D341Med (cell line): ENCODE measurements around the gene NVL.

Experiments used
- DNase-seq: peaks from one replicate; pipeline ENCODE4 v3.0.0; 2012; ENCODE audit warnings: low spot score

NVL gene

DNA sequence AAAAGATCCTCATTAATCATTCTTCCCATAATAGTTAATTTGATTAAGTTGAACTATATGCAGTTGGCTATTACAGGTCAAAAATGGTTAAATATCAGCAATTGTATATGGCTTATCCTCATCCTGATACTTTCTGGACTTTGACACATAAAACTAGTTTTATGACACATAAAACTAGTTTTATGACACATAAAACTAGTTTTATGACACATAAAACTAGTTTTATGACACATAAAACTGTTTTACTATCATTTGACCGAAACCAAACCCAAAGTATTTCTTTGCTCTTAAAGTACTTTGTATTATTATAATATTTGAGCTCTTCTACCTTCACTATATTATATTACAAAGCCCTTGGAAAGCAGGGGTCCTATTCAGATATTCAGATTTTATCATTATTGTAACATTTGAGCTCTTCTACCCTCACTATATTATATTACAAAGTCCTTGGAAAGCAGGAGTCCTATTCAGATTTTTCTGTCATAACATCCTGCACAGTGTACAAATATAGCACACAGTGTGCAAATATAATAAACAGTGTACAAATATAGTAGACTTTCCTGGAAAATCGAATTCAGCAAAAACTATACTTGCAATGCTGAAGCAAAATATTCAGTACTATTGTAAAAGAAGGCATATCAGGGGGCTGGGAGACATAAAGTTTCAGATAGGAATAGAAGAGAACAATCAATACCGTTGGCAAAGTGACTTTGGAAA, 53.0 kb downstream of the NVL start:
- no peak for DNase-seq

DNA sequence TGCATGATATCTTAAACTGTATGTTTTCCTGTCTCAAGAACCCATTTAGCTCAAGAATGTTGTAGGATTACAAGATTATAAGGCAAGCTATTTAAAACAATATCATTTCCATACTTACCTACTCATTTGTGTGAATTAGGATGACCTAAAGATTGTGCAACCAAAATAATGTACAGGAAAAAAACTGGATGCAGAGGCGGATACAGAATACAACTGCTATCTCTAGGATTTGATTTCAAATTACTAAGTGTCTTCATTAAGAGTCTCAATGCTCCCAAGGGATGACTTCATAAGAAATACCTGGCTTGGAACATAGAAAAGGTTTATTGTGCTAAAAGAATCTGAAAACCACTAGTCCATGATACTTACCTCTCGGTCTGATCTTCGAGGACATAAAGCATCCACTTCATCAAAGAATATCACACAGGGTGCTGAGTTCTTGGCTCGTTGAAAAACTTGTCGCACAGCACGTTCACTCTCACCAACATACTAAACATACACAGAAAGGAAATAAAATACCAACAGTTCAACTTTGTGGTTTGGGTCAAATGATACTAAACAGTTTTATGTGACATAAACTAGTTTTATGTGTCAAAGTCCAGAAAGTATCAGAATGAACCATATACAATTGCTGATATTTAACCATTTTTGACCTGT, 54.9 kb downstream of the NVL start:
- DNase-seq = no peak

DNA sequence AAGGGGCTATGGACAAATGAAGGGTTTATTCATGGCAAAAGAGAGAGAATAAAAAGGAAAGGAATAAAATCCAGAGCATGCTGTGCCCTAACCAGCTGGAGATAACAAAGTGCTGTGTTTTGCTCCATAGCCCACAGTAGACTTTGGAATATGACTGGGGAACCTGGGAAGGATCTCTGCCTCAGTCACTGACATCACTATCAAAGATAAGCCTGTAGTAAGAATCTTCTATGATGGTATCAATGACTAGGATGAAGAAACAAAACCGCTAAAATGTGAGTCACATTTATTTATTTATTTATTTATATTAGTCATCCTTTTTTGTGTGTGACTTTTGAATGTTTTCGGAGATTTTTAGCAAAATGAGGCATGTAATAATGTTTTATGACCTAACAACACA, 56.3 kb downstream of the NVL start:
- DNase-seq = no peak

DNA sequence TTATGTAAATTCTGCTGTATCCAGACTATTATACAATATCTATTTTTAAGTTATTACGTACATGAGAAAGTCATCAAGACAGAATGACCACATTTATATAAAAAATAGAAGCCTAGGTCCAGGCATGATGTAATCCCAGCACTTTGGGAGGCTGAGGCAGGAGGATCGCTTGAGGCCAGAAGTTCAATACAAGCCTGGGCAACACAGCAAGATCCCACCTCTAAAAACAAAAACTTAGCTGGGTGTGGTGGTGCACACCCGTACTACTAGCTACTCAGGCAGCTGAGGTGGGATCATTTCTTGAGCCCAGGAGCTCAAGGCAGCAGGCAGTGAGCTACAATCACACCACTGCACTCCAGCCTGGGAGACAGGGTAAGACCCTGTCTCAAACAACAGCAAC, 58.9 kb downstream of the NVL start:
- DNase-seq = no peak

DNA sequence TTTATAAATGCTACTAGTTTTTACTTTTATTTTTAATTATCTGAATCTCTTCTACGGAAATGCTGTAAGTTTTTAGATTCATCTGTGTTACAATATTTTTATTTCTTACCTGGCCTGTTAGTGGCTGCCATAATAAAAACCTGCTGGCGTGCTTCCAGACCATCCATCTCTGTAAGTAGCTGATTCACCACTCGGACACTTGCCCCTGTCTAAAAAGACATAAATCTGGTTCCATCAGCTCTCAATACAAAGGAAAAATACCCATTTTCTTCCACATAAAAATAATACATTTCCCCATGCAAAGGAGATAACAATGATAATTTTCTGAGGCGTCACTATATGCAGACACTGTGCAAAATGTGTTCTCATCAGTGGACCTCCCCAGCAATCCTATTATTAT, 62.0 kb downstream of the NVL start:
- no peak for DNase-seq

DNA sequence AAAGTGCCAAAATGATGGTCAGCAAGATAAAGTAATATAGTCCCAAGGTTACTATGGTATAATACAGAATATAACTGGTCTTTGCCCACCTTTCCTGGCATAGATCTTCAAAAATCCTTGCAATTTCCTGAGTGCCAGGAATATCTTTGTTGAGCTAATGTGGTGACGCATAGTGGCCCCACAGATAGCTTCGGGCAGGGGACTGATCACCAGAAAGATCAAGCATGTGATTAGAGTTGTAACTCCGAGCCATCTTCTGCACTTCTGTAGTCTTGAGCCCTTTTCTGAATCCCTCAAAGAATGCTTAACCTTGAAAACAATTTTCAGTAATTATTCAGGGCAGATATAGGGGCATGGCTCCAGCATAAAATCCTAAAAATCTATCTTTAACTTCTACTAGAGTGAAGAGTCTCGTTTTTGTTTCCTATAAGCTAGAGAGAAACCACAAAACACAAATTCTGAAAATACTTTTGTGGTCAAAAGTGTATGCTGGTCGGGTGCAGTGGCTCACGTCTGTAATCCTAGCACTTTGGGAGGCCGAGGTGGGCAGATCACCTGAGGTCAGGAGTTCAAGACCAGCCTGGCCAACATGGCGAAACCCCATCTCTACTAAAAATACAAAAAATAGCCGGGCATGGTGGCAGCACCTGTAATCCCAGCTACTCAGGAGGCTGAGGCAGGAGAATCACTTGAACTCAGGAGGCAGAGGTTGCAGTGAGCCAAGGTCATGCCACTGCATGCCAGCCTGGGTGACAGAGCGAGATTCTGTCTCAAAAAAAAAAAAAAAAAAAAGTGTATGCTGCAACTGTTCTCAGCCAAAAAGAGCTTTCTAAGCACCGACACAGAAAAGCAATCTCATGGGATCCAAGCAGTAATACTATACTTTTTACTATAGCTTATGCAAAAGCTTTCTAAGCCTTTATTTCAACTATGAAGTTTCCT, 62.8 kb downstream of the NVL start:
- no peak for DNase-seq

DNA sequence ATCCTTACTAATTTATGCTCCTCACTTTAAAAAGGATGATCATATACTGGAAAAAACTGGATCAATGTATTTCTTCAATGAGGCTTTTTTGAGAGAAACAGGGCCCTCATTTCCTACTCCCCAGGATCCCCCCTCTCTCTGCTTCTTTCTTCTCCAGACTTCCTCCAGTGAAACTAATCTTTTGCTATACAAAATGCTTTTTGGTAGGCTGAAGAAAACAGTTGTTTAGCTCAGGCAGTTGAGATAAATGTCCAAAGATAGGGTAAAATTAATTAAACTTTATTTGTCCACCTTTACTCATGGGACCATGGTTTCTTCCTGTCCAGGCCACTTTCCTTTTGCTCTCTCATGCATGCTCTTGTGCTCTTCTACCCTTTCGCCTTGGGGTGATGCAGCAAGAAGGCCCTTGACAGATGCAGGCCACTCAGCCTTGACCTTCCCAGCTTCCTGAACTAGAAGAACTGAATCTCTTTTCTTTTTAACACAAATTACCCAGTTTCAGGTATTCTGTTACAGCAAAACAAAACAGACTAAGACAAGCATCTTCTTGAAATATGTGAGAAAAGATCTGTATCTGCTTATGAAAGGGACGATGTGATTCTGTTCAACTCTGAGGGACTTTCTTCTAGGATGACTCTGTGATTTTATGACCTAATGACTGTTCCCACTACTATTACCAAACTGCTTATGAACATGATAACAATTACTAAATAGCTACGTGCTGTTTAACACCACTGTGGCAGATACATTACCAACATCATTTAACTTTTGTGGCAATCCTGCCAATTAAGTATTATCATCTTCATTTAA, 63.7 kb downstream of the NVL start:
- no peak for DNase-seq

DNA sequence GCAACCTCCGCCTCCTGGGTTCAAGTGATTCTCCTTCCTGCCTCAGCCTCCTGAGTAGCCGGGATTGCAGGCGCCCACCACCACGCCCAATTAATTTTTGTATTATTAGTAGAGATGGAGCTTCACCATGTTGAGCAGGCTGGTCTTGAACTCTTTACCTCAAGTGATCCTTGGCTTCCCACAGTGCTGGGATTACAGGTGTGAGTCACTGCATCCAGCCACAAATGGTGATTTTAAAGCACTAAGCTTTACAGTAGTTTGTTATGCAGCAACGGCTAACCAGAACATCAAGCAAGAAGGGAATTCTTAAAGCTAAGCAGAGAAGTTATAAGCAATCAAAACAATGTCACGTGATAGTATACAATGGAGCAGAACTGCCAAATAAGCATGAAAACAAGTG, 65.7 kb downstream of the NVL start:
- DNase-seq = no peak

DNA sequence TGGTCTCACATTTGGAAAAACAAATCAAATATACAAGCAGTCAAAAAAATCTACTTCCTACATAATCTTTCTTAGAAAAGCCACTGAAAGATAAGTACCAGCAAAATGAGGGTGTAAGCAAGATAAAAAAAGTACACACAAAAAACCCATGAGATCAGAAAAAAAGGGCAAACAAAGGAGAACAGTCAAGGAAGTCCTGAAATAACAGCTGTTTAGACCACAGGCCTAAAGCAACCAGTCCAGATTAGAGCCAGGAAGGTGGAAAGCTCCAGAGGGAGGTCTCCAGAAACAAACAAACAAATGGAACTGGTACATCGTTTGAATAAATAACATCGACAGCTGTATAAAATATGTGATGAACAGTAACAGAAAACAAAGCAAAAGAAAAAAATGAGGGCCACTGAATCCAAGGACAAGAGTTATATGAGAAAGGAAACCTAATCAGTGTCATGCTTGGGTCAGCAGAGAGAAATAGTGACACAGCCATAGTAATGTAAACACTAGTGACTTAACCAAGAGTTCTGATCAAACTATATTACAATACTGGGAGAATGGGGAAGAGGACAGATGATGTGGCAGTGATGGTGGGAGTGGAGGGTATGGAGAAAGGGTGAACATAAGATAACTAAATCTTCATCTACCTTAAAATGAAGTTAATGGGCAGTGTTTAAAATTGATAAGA, 67.5 kb downstream of the NVL start:
- no peak for DNase-seq

DNA sequence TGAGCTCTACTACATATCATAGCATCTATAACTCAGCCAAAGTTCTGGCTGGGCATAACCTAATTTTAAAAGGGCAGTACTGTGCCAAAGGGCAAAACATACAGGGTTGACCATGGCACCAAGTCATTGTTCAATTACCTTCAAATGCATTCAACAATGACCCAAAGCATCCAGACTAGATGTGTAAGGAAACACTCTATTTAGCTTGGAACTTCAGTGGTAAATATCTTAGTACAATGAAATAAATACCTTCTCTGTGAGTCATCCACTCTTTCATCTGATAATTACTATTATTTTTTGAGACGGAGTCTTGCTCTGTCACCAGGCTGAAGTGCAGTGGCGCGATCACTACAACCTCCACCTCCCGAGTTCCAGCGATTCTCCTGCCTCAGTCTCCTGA, 70.0 kb downstream of the NVL start:
- DNase-seq = no peak

DNA sequence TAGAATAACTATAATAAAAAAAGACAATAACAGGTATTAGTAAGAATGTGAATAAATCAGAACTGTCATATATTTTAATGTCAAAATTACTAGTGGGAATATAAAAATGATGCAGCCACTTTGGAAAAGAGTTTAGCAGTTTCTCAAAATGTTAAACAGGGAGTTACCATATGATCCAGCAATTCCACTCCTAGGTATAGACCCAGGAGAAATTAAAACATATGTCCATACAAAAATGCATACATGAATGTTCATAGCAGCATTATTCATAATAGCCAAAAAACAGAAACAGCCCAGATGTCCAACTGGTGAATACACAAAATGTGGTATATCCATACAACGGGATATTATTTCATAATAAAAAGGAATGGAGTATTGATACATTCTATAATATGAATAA, 71.6 kb downstream of the NVL start:
- DNase-seq = no peak

DNA sequence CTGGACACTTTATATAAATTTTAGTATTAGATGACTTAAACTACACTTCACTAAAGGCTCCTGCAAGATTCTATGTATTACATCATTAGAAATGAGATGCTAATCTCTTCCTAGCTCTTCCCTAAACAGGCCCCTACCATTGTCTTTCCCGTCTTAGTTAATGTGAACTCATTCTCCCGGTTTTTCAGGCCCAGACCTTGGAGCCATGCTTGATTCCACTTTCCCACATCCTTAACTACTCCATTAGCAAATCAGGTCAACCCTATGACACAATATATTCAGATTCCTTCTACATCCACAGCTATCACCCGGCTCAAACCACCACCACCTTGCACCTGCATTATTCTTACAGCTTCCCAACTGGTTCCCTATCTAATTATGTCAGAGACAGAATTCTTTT, 73.3 kb downstream of the NVL start:
- no peak for DNase-seq

DNA sequence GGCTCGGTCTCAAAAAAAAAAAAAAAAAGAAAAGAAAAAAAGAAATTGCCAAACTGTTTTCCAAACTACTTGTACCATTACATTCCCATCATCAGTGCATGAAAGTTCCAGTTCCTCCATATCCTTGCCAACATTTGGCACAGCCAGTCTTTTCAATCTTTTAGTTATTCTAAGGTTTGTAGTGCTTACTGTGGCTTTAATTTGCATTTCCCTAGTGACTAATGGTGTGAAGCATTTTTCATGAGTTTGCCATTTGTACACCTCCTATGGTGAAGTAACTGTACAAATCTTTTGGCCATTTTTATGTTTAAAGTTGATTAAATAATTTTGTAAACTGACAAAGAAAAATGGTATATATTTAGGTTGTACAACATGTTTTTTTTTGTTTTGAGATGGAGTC, 76.3 kb downstream of the NVL start:
- no peak for DNase-seq

DNA sequence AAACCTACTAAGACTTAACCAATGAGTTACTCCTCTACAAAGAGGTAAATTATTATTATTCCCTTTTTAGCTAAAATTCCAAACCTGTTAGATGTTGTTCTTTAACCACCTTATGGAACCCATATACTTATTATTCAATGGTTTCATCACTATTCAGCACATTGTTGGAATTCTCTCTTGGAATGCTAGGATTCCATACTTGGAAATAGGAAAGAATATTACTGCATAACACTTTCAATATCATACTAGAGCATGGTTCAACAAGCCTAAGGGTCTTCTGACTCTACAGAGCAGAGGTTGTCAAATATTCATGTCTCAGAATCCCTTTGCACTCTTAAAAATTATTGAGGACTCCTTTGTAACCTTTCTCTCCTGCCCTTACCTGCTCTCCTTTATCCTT, 77.5 kb downstream of the NVL start:
- DNase-seq = no peak

DNA sequence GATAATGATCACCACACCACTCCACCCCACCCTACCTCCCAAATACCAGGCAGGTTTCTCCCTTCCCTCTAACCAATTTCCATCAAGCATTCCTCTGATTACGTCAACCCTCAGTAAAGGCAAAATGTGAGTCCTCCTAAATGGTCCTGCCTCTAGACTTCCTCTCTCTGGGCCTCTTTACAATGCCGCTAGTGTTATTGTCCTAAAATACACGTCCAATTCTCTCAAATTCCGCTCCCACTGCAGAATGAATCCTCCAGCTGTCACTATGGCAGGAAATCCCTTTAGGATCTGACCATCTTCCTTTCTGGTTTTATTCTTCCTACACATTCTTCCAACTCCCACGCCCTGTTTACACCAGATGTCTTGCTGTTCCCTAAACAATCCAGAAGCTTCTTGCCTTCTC, 78.2 kb downstream of the NVL start:
- no peak for DNase-seq

DNA sequence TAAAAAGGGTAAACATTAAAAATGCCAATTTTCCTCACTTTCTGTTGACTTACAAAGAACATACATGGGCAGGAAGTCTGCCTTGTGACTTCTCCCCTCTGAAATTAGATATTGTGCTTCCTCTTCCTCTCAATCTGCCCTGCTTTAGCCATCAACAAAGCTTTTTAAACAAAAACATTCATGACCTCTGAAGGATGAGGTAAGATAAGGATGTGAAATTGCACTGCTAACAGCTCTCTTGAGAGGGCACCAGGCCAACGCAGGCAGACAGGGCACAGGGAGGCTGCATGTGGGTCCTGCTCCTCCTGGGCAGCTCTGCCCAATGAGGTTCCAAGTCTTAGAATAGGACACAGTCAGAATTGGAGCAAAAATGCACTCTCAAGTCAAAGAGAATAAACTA, 84.8 kb downstream of the NVL start:
- DNase-seq = no peak

DNA sequence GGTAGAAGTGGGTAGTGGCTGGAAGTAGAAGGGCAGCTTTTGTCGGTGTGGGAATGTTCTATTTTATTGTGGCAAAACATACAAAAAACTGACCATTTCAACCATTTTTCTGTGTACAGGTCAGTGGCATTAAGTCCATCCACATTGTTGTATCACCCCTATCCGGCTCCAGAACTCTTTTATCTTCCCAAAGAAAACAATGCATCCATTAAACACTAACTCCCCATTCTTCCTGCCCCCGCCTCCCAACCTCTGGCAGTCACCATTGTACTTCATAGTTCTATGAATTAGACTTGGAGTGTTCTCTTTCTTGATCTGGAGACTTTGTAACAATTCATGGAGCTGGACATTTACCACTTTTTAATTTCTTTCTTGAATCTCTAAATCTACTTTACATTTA, 91.2 kb downstream of the NVL start:
- DNase-seq = no peak

DNA sequence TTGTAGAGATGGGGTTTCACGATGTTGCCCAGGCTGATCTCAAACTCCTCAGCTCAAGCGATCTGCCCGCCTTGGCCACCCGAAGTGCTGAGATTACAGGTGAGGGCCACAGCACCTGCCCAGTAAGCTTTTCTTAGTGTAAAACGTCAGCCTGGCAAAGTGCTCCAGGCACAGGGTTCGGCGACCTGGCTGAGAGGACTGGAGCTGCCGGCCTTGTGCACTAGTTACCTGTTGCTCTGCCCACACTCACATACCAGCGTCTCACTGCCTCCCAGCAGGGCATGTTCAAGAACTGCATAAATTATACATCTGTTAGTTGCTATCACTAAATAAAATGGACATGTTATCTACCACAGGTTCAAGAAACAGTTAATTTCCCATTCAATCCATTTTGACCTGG, 91.8 kb downstream of the NVL start:
- DNase-seq = no peak

DNA sequence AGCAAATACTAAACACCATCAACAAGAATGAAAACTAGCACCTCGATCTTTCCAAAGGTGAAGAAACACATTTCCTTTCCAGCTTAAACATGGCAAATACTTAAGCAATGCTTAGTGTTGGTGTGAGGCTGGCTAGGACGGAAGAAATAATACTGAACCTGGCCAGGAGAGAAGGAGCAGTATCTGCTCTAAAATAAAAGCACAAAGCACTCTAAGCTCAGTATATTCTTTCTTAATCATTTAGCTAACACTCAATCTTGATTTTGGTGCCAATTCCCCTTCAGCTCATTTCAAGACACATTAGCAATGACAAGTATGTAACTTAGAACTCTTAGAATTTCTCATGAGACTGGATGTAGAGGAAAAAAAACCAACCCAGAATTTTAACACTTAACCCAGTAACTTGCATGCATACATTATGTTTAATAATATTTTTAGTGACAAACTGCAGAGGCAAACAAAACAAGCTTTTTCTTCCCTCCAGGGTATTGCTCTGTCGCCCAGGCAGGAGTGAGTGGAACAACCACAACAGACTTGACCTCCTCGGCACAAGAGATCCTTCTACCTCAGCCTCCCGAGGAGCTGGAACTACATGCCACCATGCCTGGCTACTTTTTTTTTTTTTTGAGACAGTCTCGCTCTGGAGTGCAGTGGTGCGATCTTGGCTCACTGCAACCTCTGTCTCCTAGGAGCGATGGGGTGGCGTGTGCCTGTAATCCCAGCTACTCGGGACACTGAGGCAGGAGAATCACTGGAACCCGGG, 92.7 kb downstream of the NVL start:
- no peak for DNase-seq

DNA sequence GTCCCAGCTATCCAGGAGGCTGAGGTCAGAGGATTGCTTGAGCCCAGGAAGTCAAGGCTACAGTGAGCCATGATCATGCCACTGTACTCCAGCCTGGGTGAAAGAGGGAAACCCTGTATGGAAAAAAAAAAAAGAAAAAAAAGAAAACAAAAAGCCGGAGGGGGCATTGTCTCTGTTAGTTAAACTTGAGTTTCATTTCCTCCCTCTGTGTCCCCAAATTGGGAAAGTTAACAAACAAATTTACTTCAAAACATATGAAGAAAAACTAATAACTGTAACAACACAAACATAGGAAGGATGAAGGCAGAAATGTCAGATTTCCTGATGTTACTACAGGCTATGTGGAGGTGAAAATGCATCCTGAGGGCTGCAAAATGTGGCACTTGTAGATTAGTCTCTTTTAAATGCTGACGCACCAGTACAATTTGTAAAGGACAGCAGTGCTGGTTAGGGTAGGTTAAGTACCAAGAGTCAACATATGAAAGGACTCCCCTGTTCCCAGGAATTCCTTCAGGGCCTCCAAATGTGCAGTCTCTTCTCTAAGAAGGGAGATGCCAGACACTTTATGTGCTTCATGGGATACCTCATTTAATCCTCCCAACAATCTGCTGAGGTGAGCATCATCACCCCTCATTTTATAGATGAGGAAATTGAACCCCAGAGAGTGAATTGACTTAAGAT, 94.0 kb downstream of the NVL start:
- DNase-seq = no peak
